Daoy (cell line): ENCODE data around the gene VSIG4. TPM values are rescaled to one million over a fixed set of nuclear protein-coding genes. Genes with fewer than 3 reads are reported as not detected.
"Not testable (repeated sequence)": the region's sequence is repeated elsewhere in the genome, so short reads cannot be mapped to it uniquely, and the experiment has no call there.

Source experiments
- DNase-seq: peaks from one replicate; pipeline ENCODE4 v3.0.0-alpha.2; 2015; ENCODE audit warnings: low read depth
- total RNA-seq: library from RNA; depleted of rRNA; stranded (reverse); fragments of >200 nt; shearing (Covaris generic); gene quantifications from 2 replicates; pipeline ENCODE4 v1.2.3, GENCODE V29; 2014; rRNA removed

VSIG4 gene, protein sequence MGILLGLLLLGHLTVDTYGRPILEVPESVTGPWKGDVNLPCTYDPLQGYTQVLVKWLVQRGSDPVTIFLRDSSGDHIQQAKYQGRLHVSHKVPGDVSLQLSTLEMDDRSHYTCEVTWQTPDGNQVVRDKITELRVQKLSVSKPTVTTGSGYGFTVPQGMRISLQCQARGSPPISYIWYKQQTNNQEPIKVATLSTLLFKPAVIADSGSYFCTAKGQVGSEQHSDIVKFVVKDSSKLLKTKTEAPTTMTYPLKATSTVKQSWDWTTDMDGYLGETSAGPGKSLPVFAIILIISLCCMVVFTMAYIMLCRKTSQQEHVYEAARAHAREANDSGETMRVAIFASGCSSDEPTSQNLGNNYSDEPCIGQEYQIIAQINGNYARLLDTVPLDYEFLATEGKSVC
- total RNA-seq: not detected in 2 replicates

DNA sequence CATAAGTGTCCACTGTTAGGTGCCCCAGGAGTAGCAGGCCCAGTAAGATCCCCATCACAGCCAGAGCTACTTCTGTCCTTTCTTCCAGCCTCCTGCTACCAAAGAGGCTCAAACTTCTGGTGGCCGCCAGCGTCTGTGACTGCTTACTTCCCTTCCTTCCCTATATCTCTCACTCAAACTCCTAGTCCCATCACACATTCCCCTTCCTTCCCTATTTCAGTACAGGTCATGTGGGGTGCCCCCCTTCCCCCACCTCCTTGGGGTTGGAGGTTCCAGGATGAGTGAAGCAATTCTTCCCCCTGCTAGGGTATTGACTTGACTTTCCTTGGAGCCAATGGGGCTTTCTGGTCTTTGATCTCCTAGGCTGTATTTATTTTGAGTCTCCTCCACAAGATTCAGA lies at the start of gene VSIG4:
VSIG4 (minus strand) TSS at position 137 of the 400 bp plus-strand sequence; CDS start at position 55, 82 bp downstream.
- no peak for DNase-seq

DNA sequence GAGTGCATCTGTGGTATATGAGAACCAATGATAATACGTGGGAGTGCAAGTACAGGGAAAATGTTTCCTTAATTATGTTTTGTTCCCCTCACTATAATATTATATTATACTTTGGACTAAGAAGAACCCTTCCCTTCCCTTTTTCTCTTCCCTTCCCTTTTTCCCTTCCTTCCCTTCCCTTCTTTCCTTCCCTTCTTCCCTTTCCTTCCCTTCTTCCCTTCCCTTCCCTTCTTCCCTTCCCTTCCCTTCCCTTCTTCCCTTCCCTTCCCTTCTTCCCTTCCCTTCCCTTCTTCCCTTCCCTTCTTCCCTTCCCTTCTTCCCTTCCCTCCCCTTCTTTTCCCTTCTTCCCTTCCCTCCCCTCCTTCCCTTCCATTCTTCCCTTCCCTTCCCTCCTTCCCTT lies 36.9 kb upstream of the VSIG4 start:
- DNase-seq: no peak

DNA sequence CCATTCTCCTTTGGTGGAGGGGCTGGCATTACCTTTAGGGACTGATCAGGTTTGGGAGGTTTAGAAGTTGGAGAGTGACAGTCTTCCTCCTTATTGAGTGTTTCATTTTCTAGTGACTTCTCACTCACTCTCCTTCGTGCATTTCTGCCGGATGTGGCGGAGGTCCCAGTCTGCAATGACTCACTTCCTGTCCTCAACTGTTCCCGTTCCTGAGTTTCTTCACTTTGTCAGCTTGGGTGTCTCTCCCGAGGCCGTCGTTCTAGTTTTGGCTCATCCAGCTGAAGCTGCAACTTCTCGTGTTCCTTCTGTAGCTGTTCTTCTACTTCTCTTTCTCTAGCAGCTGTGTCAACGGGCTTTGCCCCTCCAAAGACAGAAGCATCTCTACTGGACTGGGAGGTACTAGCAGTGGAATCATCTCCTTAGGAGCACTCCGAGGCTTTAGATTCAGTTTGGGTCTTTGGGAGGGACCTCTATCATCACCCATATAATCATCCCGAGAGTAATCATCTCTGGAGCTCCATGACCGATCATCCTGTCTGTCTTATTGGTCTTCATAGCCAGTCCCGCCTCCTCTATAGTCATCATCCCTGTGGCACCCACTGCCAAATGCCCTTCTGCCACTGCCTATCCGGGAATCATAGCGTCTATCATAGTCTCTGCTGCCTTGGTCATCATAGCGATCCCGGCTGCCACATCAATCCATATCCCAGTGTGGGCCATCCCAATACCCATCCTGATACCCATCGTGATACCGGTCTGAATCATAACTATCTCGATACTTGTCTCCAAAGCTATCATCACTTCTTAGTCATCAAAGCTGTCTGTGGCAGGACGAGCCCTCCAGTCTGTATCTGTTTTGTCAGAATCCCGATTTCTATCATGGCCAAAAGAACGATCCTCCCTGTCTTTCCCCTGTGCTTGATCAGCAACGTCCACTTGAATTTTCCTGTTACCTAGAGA lies 35.3 kb upstream of the VSIG4 start:
- no peak for DNase-seq

DNA sequence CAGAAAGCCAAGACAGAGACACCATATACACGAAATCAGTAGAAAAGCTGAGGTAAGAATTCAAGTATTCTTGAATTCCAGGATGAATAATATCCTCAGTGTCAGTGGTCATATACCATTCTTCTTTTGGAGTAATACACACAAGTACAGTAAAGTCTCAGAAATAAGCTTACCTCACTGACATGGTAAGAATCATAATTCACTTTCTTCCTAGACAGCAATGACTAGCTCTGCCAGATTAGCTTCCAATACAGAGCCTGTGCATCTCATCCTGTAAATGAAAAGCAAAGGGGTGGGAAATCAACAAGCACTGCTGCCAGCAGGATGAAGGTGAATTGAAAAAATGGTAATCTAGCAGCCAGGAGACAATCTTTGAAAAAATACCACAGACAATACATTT lies 31.2 kb upstream of the VSIG4 start:
- DNase-seq: no peak

DNA sequence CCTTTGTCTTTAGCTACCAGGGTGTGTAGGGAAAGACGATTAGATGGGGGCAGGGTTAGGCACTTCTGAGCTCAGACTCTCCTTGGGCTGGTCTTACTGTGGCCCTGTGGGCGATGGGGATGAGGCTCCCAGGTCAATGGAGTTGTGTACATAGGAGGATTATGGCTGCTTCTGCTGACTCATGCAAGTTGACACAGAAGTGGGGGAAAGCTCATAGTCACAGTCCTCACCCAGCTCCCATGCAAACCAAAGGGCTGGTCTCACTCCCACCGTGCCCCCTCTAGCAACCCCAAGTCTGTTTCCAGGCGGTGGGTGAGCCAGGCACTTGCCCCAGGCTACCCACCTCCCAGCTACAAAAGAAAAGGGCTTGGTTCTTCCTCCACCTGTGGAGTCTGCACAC lies 24.4 kb upstream of the VSIG4 start:
- no peak for DNase-seq

DNA sequence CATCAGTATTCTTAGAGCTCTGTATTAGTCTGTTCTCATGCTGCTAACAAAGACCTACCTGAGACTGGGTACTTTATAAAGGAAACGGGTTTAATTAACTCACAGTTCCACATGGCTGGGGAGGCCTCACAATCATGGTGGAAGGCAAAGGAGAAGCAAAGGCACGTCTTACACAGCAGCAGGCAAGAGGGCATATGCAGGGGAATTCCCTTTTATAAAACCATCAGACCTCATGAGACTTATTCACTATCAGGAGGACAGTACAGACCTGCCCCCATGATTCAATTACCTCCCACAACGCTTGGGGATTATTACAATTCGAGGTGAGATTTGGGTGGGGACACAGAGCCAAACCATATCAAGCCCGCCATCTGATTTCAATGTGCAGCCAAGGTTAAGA lies 17.1 kb upstream of the VSIG4 start:
- not testable (repeated sequence) for DNase-seq

DNA sequence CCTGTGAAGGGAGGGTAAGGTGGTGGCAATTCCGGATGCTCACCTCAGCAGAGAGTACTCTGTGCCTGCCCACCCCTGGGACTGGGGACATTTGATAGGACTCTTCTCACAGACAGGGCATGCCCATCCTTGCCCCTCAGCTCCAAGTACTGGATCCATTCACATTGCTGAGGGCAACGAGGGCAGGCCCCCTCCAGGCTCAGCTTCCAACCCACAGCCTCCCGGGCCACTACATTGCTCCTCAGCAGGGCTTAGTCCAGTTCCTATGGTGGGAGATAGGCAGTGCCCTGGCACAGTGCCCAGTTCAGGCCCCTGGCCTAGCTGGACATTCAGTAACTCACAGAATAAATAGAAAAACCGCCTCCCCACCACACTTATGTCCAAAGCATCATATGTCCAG lies 15.1 kb upstream of the VSIG4 start:
- DNase-seq: no peak

DNA sequence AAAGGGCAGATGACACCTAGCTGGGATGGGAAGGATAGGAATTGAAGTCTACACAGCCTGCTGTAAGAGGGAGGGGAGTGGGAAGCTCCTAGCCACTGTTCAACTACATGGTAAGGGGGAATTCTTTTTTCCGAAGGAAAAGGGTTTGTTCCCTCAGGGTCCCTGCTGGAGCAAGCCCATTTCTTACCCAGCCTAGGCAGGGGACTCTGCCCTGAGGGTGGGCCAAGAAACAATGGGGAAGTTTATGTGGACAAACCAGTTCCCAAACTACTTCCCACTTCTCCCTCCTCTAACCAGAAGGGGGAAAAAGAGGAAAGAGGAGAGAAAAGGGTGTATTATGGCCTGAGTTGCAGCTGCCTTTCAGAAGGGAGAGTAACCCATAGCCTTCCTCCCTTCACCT lies 13.5 kb upstream of the VSIG4 start:
- DNase-seq: no peak

DNA sequence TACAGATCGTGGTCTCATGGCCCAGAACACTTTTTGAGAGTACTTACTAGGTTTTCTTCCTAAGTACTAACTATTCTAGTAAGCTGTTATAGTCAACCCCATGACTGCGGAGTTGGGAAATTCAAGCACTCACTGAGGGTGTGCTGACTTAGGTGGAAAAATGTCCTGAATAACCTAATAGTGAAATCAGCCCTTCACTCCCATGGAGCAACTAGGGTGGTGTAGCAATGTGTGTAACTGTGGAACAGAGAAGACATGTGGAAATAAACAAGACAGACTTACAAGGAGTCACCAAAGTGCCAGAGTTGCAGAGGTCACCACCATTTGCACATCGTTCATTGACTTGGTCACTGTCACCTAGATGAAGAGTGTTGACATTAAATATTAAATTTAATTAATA lies 12.1 kb upstream of the VSIG4 start:
- no peak for DNase-seq

DNA sequence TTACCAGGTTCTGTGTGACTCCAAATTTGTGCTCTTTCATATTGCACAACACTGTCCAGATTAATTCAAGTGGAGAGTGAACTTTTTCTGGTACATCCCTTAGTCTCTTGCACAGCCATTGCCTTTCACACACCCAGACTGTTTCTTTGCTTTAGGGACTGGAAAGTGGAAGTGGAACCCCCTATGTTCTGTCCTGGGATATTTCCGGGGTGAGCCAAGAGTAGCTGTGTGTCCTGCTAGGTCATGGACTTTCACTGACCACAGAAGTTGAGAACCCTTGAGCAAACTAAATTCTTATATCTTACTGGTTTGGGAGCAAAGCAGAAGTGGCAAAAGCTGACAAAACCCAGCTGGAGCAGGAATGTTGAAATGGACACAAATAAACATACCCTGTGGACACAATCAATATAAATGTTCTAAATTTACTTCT lies 10.3 kb upstream of the VSIG4 start:
- DNase-seq: no peak

DNA sequence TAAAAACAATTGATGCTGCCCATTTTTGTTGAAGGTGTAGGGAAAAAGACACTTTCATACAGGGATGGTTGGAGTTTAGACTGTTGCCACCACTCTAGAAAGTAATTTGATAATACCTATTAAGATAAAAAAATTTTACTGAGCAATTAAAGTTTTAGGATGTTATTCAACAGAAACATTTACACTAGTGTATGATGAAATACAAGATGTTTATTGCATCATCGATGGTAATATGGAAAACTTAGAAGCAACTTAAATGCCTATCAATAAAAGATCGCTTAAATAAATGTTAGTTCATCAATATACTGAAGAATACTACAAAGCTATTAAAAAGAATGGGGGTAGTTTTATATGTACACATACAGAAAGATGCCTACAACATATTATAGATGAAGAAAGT lies 9.2 kb upstream of the VSIG4 start:
- DNase-seq: no peak

DNA sequence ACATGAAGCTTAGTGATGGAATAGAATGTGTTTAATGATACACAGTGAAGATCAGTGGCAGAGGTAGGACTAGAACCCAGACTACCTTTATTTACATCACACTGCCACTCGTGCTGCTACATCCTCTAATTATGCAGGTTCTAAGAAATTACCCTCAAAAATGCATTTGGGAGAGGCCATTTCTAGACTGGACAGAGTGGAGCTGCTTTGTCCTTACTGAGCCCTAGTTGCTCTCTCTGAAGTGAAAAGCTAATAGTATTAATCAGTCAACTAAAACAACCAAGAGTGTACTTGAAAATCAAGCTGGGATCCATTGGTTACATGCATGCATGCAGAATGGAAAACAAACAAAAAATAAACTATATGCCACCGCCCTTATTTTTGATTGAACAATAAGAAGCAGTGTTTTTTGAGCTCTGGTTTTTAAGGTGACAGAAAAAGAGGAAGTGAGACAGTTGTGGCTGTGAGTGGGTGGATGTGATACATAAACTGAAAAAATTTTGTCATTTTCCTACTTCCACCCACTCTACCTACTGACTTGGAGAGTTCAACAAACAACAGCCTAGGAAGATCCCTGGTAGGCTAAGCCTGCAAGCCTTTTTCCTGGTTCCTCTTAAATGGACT lies 6.8 kb upstream of the VSIG4 start:
- DNase-seq: no peak

DNA sequence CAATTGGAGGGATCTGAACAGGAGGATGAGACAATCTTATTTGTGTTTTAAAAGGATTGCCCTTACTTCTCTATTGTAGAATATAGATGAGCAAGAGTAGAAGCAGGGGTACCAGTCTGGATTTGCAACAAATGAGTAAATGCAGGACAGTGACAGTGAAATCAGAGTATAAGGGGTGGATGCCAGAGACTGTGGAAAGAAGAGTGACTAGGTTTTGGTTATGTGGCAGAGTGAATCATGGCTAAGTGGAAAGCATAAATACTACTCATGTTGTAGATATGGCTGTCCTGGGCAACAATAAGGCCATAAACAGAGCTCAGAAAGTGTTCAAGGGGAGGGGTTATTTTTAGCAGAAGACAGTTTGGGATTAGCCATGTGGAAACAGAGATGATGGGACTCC lies 6.0 kb upstream of the VSIG4 start:
- no peak for DNase-seq

DNA sequence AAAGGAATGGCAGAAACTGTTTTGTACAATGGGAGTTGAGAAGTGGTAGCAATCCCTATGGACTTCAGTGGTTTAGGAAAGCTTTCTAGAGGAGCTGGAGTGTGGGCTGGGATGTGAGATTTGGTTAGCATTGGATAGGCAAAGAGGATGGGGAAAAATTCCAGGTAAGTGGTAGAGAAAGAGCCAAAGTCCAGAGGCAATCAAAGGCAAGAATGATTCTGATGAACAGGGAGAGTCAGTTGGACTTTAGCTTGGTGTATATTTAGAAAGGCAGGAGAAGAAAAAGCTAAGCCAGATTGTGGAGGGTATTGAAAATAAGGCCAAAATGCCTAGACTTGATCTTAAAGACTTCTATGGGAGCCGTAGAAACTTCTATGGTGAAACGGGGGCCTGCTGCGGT lies 3.7 kb upstream of the VSIG4 start:
- DNase-seq: no peak

DNA sequence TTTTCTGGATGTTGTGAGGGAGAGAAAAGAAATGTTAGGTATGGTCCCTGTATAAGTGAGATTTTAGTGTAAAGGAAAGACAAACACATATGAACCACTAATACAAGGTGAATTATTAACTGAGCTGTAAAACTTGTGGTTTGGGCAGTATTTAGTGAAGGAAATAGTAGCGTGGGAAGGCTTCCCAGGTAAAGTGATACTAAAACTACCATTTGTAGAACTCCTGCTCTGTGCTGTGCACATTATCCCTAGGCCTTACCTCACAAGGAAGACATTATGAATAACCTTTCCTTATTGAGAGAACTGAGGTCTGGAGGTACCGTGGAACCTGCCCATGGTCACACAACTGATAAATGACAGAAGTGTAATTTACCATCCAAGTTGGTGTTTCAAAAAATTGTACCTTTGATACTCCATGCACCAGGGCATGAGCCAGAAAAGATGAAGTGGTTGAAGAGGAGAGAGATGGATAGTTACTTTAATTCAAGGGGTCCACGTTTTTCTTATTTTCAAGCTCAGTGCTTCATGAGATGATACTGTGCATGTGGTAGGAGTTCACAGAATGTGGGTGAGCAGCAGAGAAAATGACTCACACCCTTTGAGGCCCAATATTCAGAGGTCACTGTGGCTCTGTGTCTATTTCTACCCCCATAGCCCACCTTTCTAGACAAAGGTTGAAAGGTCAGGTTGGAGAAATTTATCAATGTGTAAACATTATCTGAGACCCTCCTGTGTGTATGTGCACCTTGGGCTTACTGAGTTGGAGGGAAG lies 2.6 kb upstream of the VSIG4 start:
- no peak for DNase-seq

DNA sequence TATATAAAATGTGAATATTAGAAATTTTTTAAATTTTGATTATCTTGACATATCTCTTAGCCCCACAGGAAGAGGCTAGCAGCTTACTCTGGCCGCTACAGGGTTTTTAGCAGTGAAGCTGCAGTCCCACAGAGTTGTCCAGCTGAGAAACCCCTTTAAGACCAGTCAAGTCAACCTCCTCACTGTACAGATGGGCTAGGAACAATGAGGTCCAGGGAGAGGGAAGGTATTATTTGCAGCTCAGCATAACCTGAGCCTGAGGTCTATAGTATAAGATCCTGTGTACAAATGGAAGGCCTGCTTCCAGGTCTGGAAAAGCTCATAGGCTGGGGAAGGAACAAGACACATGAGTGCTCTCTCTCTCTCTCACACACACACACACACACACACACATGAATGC lies 1.8 kb downstream of the VSIG4 start:
- DNase-seq: no peak

DNA sequence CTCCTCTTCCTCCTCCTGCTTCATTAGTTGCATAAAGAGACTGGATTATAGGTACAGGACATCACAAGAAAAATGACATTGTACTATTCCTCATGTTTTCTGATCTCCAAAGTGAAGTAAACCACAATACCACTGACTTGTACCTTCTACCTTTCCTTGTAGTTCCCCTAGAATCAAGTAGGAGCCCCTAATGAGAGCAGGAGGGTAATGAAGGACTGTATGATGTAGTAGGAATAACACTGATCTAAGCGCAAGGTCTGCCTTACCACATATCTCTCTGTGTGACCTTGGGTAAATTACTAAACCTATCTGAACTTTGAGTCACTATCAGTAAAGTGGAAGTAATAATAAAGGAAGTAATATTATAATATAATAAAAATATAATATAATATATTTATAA lies 3.6 kb downstream of the VSIG4 start:
- DNase-seq: no peak

DNA sequence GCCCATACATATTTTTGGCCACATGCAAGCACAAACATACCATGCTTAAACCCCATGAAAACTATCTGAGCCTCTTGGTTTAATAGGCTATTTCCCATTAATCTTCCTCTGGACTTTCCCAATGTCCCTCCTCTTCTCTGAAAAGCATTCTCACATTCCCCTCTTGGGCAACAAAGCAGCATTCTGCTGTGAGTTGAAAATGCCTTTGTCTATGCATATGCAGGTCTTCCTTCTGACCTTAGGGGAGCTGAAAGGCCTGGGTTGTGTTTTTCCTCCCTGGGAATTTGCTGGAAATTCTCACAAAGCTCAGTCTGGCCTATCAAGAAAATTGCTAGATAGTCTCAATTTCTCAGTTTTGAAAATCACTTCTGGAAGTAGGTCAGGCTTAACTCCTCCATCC lies 4.2 kb downstream of the VSIG4 start:
- DNase-seq: no peak

DNA sequence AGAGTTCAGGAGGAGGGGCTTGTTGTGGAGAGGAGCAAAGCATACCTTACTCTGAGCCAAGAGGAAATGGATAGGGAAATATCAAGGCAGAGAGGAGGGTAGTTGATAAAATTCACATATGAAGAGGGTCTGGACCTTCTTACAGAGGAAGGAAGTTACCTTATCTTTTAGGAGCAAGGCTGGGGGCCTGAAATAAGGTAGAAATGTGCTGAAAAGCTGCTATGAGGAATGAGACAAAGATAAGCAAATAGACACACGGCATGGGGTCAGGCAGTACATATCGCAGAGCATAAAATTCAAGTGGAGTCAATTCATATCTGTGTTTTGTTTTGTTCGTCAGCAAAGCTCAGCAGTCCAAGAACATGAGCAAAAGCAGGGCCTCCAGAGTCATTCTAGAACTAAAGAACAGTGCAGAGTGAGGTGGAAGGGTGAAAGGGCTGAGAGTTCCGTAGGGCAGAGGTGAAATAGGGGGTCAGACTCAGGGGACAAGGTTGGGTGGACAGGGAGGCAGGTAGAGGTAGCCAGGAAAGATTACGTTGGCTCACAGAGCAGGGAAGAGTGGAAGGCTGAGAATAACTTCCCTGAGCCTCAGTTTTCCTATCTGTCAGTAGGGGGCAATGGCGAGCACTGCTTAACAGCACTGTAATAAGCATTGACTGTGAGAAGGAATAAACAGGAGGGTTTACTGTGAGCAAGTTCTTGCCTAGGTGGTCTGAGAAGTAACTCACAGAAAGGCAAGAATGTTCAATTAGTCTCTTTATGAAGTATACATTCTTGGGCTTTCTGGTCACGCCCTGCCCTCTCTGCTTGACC lies 9.2 kb downstream of the VSIG4 start:
- DNase-seq: no peak

DNA sequence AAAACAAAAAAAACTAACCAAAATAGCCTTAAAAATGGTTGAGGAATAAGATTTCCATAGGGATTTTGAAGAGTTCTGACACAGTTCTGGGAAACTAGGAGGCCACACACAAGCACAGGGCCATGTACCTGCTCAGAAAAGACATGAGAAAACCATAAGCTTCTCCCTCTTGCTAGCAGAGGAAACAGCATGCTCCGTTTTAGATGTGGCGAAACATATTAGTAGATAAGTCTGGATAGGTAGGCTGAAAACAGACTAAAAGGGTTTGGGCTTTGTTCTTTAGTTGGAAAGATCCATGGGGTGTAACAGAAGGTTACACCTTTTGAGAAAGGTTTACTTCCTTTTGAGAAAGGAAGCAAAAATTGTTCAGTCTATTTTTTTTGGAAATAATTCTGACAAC lies 10.9 kb downstream of the VSIG4 start:
- DNase-seq: no peak

DNA sequence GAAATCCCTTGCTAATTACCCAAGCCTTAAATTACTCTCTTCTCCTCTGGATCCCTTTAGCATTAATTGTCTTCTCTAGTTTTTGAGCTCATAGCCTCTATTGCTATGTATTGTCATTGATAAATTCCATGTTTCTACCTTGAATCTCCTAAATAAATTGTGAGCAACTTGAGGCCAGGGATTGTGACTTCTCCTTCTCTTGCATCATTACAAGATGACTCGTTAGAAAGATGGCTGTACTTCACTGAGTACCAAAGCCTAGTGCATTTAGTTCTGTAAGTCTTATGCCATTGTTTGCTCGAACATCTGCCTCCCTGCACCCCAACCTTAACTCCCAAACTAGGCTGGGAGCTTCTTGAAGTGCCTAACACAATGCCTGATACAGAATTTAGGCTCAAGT lies 15.3 kb downstream of the VSIG4 start:
- no peak for DNase-seq
